COR-L47 (cell line): ENCODE data around the gene DBNDD1.

ENCODE experiments used
- DNase-seq: peaks from one replicate; lab custom pipeline; 2025; lab: John Stamatoyannopoulos, UW

The DBNDD1 gene

GRCh38 chr16:89961920-89962319 is 57.3 kb downstream of the DBNDD1 start:
- DNase-seq = no peak

GRCh38 chr16:89960966-89961365 is 58.3 kb downstream of the DBNDD1 start:
- no peak for DNase-seq

- DNase-seq = no peak
These were observed 60.7 kb downstream of the DBNDD1 start for GRCh38 chr16:89958596-89958995.

- no peak for DNase-seq
These were observed 61.2 kb downstream of the DBNDD1 start for GRCh38 chr16:89958068-89958467.

GRCh38 chr16:89957216-89957785 is 62.0 kb downstream of the DBNDD1 start:
- DNase-seq = no peak

GRCh38 chr16:89956505-89957215 is 62.6 kb downstream of the DBNDD1 start:
- no peak for DNase-seq

- DNase-seq = no peak
These were observed 64.1 kb downstream of the DBNDD1 start for GRCh38 chr16:89955001-89955685.
